HepG2 (cell line): ENCODE results near the gene ZNF511. TPM values are rescaled to one million over a fixed set of nuclear protein-coding genes. Genes with fewer than 3 reads are reported as not detected.

Experiments used
- CBX1 ChIP-seq: IDR thresholded peaks from one replicate; pipeline ENCODE4 v1.6.1; 2016; ENCODE audit warnings: antibody characterized with exemption, low read depth
- DNMT3B ChIP-seq: conservative IDR thresholded peaks from 2 replicates; pipeline ENCODE4 v1.6.1; 2016; ENCODE audit warnings: missing biosample characterization, control low read depth
- KDM5B ChIP-seq: sonication (generic); formaldehyde crosslinking; IDR thresholded peaks from 2 replicates; pipeline ENCODE4 v1.4.0; 2020; ENCODE audit warnings: missing genetic modification reagents, mild to moderate bottlenecking, borderline replicate concordance
- NFKB2 ChIP-seq: sonication (generic); formaldehyde crosslinking; IDR thresholded peaks from 2 replicates; pipeline ENCODE4 v1.4.0; 2020; ENCODE audit warnings: missing genetic modification reagents, borderline replicate concordance
- RFXANK ChIP-seq: IDR thresholded peaks from 2 replicates; pipeline ENCODE4 v1.6.1; 2016
- SNAI1 ChIP-seq: sonication (generic); formaldehyde crosslinking; IDR thresholded peaks from 2 replicates; pipeline ENCODE4 v1.5.0; 2020; ENCODE audit warnings: mild to moderate bottlenecking, missing genetic modification reagents, borderline replicate concordance
- XBP1 ChIP-seq: sonication (generic); formaldehyde crosslinking; IDR thresholded peaks from 2 replicates; pipeline ENCODE4 v1.5.0; 2020; ENCODE audit warnings: missing genetic modification reagents
- ZNF333 ChIP-seq: sonication (generic); formaldehyde crosslinking; IDR thresholded peaks from 2 replicates; pipeline ENCODE4 v1.4.0; 2020; ENCODE audit warnings: mild to moderate bottlenecking, missing genetic modification reagents, borderline replicate concordance
- ZNF570 ChIP-seq: sonication (generic); formaldehyde crosslinking; IDR thresholded peaks from 2 replicates; pipeline ENCODE4 v1.4.0; 2020; ENCODE audit warnings: mild to moderate bottlenecking, missing genetic modification reagents, borderline replicate concordance
- ZNF660 ChIP-seq: sonication (generic); formaldehyde crosslinking; IDR thresholded peaks from 2 replicates; pipeline ENCODE4 v1.5.1; 2020; ENCODE audit warnings: mild to moderate bottlenecking, low read depth, missing genetic modification reagents, borderline replicate concordance
- ZNF772 ChIP-seq: sonication (generic); formaldehyde crosslinking; IDR thresholded peaks from 2 replicates; pipeline ENCODE4 v1.5.0; 2020; ENCODE audit warnings: mild to moderate bottlenecking, missing genetic modification reagents
- polyA plus RNA-seq, 8 experiments: library from polyadenylated mRNA; depleted of rRNA in 3 of 8; stranded (reverse) in 7 of 8; unstranded in 1 of 8; fragments of >200 nt; fragmentation: Illumina TruSeq in 4 of 8; extraction: Trizol in 4 of 8; gene quantifications; 2 replicates each; pipeline versions ENCODE4 v1.2.1 to v1.2.3, GENCODE V29; 2011 to 2016; ENCODE audit warnings: low read depth in 4 of 8, missing spikeins in 1 of 8, mixed read lengths in 1 of 8; ENCODE audit not compliant: insufficient read depth in 1 of 8
- total RNA-seq, 5 experiments: library from RNA; depleted of rRNA; stranded (reverse); fragments of >200 nt; fragmentation: Illumina TruSeq; extraction: Trizol; gene quantifications; 2 replicates each; pipeline ENCODE4 v1.2.3, GENCODE V29; 2016; ENCODE audit warnings: low read depth in 1 of 5
- TF ChIP-seq, protein P1 (sequence below): sonication (generic); formaldehyde crosslinking; IDR thresholded peaks from 2 replicates; pipeline ENCODE4 v1.4.0; 2020; ENCODE audit warnings: missing genetic modification reagents
- TF ChIP-seq, protein P2 (sequence below), 2 experiments: sonication (generic) in 1 of 2; formaldehyde crosslinking in 1 of 2; IDR thresholded peaks; 2 replicates each; pipeline versions ENCODE4 v1.6.1 to v1.9.0; 2014 to 2022; ENCODE audit warnings: antibody characterized with exemption in 1 of 2, borderline replicate concordance in 1 of 2, inconsistent platforms in 1 of 2, low read depth in 1 of 2, missing genetic modification reagents in 1 of 2
- TF ChIP-seq, protein P3 (sequence below): sonication (generic); formaldehyde crosslinking; IDR thresholded peaks from 2 replicates; pipeline ENCODE4 v1.8.0; 2022; ENCODE audit warnings: mild to moderate bottlenecking, missing genetic modification reagents, moderate library complexity
- TF ChIP-seq, protein P4 (sequence below): IDR thresholded peaks from 2 replicates; pipeline ENCODE4 v1.6.1; 2016; ENCODE audit warnings: low read depth, control low read depth
- TF ChIP-seq, protein P5 (sequence below): sonication (generic); formaldehyde crosslinking; IDR thresholded peaks from 2 replicates; pipeline ENCODE4 v1.4.0; 2020; ENCODE audit warnings: missing genetic modification reagents

ZNF511 gene
- total and polyA plus RNA-seq, 2 of the 13 experiments (the other 11 are each of a cell fraction or from before 2014, with no cell fraction given) = 35.6 to 66.4 TPM

DNA sequence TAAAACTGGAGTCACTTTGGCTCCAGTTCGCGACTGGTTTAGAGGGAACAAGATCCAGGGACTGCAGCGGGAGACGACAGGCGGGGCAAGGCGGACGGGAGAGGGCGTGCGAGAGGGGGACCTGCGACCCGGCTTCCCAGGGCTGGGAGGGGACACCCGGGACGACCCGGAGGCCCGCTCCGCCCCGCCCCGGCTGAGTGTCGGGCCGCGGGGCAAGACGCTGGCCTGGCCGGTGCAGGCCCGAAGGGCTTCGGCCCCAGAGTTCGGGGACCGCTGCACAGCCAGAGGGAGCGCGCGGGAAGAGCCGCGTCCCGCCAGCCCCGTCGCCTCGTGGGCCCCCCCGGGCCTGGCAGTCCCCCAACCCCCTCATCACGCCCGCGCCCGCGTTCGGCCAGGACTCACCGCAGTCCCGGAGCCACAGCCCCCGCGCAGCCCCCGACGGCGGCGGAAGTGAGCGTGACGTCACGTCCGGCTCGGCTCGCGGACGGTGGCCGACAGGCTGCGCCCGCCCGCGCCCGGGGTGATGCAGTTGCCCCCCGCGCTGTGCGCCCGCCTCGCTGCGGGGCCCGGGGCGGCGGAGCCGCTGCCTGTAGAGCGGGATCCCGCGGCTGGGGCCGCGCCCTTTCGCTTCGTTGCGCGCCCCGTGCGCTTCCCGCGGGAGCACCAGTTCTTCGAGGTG is at the start of gene ZNF511, which contains the start of gene TUBGCP2 (continued):
- TF ChIP-seq, protein P1, sequence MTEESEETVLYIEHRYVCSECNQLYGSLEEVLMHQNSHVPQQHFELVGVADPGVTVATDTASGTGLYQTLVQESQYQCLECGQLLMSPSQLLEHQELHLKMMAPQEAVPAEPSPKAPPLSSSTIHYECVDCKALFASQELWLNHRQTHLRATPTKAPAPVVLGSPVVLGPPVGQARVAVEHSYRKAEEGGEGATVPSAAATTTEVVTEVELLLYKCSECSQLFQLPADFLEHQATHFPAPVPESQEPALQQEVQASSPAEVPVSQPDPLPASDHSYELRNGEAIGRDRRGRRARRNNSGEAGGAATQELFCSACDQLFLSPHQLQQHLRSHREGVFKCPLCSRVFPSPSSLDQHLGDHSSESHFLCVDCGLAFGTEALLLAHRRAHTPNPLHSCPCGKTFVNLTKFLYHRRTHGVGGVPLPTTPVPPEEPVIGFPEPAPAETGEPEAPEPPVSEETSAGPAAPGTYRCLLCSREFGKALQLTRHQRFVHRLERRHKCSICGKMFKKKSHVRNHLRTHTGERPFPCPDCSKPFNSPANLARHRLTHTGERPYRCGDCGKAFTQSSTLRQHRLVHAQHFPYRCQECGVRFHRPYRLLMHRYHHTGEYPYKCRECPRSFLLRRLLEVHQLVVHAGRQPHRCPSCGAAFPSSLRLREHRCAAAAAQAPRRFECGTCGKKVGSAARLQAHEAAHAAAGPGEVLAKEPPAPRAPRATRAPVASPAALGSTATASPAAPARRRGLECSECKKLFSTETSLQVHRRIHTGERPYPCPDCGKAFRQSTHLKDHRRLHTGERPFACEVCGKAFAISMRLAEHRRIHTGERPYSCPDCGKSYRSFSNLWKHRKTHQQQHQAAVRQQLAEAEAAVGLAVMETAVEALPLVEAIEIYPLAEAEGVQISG (CRISPR knock-in tag) = peak; percentile 79
- TF ChIP-seq, protein P2, sequence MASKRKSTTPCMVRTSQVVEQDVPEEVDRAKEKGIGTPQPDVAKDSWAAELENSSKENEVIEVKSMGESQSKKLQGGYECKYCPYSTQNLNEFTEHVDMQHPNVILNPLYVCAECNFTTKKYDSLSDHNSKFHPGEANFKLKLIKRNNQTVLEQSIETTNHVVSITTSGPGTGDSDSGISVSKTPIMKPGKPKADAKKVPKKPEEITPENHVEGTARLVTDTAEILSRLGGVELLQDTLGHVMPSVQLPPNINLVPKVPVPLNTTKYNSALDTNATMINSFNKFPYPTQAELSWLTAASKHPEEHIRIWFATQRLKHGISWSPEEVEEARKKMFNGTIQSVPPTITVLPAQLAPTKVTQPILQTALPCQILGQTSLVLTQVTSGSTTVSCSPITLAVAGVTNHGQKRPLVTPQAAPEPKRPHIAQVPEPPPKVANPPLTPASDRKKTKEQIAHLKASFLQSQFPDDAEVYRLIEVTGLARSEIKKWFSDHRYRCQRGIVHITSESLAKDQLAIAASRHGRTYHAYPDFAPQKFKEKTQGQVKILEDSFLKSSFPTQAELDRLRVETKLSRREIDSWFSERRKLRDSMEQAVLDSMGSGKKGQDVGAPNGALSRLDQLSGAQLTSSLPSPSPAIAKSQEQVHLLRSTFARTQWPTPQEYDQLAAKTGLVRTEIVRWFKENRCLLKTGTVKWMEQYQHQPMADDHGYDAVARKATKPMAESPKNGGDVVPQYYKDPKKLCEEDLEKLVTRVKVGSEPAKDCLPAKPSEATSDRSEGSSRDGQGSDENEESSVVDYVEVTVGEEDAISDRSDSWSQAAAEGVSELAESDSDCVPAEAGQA (IDR thresholded peaks at IDR 0.05; ENCODE audit: low read depth) = no peak
- TF ChIP-seq, protein P2 (CRISPR knock-in tag; IDR thresholded peaks at IDR 0.05; ENCODE audit: borderline replicate concordance) = no peak
- TF ChIP-seq ZNF570 = no peak
- no peak for TF ChIP-seq ZNF660
- TF ChIP-seq DNMT3B = no peak
- no peak for TF ChIP-seq ZNF772 (CRISPR knock-in tag)
- TF ChIP-seq, protein P3, sequence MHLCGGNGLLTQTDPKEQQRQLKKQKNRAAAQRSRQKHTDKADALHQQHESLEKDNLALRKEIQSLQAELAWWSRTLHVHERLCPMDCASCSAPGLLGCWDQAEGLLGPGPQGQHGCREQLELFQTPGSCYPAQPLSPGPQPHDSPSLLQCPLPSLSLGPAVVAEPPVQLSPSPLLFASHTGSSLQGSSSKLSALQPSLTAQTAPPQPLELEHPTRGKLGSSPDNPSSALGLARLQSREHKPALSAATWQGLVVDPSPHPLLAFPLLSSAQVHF (CRISPR knock-in tag) = no peak
- no peak for TF ChIP-seq RFXANK (CRISPR knock-in tag)
- TF ChIP-seq CBX1 = no peak
- no peak for TF ChIP-seq SNAI1 (CRISPR knock-in tag)
- peak; percentile 47; the same call in 1 of the 2 replicates for TF ChIP-seq ZNF333 (CRISPR knock-in tag)
- peak; percentile 30; the same call in 1 of the 2 replicates for TF ChIP-seq KDM5B (CRISPR knock-in tag)
- TF ChIP-seq, protein P4, sequence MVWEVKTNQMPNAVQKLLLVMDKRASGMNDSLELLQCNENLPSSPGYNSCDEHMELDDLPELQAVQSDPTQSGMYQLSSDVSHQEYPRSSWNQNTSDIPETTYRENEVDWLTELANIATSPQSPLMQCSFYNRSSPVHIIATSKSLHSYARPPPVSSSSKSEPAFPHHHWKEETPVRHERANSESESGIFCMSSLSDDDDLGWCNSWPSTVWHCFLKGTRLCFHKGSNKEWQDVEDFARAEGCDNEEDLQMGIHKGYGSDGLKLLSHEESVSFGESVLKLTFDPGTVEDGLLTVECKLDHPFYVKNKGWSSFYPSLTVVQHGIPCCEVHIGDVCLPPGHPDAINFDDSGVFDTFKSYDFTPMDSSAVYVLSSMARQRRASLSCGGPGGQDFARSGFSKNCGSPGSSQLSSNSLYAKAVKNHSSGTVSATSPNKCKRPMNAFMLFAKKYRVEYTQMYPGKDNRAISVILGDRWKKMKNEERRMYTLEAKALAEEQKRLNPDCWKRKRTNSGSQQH (CRISPR knock-in tag) = no peak
- TF ChIP-seq, protein P5, sequence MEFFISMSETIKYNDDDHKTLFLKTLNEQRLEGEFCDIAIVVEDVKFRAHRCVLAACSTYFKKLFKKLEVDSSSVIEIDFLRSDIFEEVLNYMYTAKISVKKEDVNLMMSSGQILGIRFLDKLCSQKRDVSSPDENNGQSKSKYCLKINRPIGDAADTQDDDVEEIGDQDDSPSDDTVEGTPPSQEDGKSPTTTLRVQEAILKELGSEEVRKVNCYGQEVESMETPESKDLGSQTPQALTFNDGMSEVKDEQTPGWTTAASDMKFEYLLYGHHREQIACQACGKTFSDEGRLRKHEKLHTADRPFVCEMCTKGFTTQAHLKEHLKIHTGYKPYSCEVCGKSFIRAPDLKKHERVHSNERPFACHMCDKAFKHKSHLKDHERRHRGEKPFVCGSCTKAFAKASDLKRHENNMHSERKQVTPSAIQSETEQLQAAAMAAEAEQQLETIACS (CRISPR knock-in tag) = 0 out of 2 replicates have a peak, but pooled peaks have one; percentile 36
- TF ChIP-seq XBP1 (CRISPR knock-in tag) = no peak
- TF ChIP-seq NFKB2 (CRISPR knock-in tag) = 0 out of 2 replicates have a peak, but pooled peaks have one; percentile 14
